Choroid plexus epithelial cell (primary cell): Measurements from ENCODE around the gene TICAM1.
"Not testable (repeated sequence)": the region's sequence is repeated elsewhere in the genome, so short reads cannot be mapped to it uniquely, and the experiment has no call there.

Source experiments
- DNase-seq: peaks from one replicate; pipeline ENCODE4 v3.0.0-alpha.2; 2010; ENCODE audit warnings: low read depth
- H3K4me3 ChIP-seq: 2 replicates; pipeline ENCODE4 v1.5.1; 2011; ENCODE audit warnings: low read depth, mild to moderate bottlenecking, control low read depth, low read length, moderate library complexity
- CTCF ChIP-seq: conservative IDR thresholded peaks from 2 replicates; pipeline ENCODE4 v1.5.1; 2011; ENCODE audit warnings: low read depth, mild to moderate bottlenecking, control low read depth, inconsistent platforms, low read length, moderate library complexity

TICAM1 gene

GRCh38 chr19:4800591-4801081, 30.9 kb downstream of the TICAM1 start:
- DNase-seq = no peak
- no peak for TF ChIP-seq CTCF
- H3K4me3 ChIP-seq = no peak overlapping the region

DNA sequence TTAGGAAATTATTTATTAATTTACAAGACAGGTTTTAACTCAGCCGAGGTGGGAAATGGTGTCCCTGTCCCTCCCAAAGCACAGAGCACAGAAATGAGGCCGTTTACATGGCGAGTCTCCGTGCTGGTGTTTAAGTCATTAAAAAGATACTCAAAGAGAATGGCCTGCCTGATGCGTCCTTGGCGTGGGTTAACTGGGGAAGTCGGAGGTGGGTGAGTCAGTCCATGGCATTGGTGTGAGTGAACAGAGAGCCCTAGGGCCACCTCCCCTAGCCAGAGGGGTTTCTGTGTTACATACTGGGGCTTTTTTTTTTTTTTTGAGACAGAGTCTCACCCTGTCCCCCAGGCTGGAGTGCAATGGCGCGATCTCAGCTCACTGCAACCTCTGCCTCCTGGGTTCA, 36.1 kb downstream of the TICAM1 start:
- H3K4me3 ChIP-seq = no peak overlapping the region
- no peak for DNase-seq
- no peak for TF ChIP-seq CTCF

GRCh38 chr19:4794971-4795370, 36.5 kb downstream of the TICAM1 start:
- DNase-seq = no peak
- no peak overlapping the region for H3K4me3 ChIP-seq
- TF ChIP-seq CTCF = no peak

- not testable (repeated sequence) for DNase-seq, H3K4me3 ChIP-seq
These were observed 38.2 kb downstream of the TICAM1 start for GRCh38 chr19:4793278-4793677.

DNA sequence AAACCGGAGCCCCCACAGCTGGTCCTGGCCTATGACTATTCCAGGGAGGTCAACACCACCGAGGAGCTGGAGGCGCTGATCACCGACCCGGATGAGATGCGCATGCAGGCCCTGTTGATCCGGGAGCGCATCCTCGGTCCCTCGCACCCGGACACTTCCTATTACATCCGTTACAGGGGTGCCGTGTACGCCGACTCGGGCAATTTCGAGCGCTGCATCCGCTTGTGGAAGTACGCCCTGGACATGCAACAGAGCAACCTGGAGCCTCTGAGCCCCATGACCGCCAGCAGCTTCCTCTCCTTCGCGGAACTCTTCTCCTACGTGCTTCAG, 38.7 kb downstream of the TICAM1 start:
- not testable (repeated sequence) for DNase-seq, H3K4me3 ChIP-seq

DNA sequence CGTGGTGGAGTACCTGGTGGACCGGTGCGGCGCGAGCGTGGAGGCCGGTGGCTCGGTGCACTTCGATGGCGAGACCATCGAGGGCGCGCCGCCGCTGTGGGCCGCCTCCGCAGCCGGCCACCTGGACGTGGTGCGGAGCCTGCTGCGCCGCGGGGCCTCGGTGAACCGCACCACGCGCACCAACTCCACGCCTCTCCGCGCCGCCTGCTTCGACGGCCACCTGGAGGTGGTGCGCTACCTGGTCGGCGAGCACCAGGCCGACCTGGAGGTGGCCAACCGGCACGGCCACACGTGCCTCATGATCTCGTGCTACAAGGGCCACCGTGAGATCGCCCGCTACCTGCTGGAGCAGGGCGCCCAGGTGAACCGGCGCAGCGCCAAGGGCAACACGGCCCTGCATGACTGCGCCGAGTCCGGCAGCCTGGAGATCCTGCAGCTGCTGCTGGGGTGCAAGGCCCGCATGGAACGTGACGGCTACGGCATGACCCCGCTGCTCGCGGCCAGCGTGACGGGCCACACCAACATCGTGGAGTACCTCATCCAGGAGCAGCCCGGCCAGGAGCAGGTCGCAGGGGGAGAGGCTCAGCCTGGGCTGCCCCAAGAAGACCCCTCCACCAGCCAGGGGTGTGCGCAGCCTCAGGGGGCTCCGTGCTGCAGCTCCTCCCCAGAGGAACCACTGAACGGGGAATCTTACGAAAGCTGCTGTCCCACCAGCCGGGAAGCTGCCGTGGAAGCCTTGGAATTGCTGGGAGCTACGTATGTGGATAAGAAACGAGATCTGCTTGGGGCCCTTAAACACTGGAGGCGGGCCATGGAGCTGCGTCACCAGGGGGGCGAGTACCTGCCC, 39.3 kb downstream of the TICAM1 start:
- DNase-seq = not testable (repeated sequence)
- H3K4me3 ChIP-seq = peak overlapping the region; percentile 89

DNA sequence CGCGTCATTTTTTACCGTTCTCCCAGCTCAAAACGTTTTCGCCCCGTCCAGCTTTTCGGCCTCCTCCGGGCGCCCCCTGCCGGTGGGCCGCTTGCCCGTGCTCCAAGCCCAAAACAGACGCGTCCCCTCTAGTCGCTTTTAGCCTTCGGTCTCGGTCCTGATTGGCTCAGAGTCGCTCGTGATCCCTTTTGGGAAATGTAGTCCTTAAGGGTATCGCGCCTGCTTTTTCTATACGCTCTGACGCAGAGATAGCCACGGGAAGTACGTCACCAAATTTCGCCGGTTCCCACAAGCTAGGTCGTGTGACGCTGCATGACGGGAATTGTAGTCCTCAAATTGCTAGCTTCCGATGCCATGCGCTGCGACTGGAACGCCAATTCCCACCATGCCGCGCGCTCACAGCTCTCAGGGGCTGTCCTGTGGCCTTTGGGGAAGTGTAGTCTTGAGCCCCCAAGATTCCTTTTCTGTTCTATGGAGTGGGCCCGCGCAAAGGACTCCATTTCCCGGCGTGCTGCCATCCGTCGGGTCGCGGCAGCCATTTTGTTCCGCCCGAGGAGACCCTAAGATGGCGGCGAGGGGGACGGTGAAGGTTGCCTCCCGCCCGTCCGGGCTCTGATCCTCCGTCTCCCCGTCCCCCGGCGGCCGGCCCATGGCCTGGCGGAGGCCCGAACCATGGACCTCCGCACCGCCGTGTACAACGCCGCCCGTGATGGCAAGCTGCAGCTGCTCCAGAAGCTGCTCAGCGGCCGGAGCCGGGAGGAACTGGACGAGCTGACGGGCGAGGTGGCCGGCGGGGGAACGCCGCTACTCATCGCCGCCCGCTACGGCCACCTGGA, 40.1 kb downstream of the TICAM1 start, which contains the start of gene FEM1A:
TSS of gene FEM1A (plus strand) at position 552 of the 836 bp plus-strand sequence. CDS start at position 673, 121 bp downstream.
- peak; percentile 100 for DNase-seq
- peak within 1 kb of the TSS; percentile 89 for H3K4me3 ChIP-seq
- peak; percentile 99 for TF ChIP-seq CTCF

GRCh38 chr19:4786412-4787016, 45.0 kb downstream of the TICAM1 start:
- not testable (repeated sequence) for H3K4me3 ChIP-seq, DNase-seq
